Superior temporal gyrus (tissue), 1 donor: ENCODE measurements around the gene MRPL18.
"Not testable (repeated sequence)": the region's sequence is repeated elsewhere in the genome, so short reads cannot be mapped to it uniquely, and the experiment has no call there.

ENCODE experiments used
- DNase-seq: peaks from one replicate; pipeline ENCODE4 v3.0.0-alpha.2; 2016; ENCODE audit errors: extremely low spot score

The MRPL18 gene

DNA sequence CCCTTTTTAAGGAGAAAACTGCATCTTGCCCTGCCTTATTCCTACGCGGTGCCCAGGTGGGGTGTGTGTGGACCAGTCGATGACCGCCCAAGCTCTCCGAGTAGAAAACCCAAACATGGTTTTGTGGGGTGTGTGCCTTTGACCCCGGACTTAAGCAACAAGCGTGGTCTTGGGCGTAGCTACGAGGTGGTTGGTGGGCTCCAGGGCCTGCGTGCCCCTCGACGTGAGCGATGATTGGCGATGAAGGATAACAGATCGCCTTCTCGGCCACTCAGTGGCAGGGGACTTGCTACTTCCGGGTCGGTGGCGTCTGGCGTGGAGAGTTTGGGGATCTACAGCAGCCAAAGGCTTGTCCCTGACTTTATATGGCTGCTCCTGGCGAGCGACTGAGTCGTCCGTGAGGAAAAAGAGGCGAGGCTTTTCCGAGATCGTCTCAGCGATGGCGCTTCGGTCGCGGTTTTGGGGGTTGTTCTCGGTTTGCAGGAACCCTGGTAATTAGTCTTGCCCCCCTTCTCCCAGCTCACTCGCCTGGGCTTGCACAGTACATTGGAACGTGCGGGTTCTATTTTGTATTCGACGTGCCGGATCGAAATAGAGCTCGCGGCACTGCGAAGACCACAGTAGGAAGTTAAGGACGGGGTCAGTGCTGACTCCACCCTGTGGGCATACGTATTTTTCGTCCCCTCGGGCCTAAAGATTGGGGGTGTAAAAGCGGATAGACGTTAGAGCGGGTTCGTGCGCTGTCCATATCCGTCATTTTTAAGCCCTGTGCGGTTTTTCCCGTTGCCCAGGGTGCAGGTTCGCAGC lies at the start of gene MRPL18:
Gene MRPL18, plus strand, starts transcription at position 319 of the 807 bp plus-strand sequence. Its CDS starts 121 bp downstream, at position 440.
- peak; percentile 99 for DNase-seq

DNA sequence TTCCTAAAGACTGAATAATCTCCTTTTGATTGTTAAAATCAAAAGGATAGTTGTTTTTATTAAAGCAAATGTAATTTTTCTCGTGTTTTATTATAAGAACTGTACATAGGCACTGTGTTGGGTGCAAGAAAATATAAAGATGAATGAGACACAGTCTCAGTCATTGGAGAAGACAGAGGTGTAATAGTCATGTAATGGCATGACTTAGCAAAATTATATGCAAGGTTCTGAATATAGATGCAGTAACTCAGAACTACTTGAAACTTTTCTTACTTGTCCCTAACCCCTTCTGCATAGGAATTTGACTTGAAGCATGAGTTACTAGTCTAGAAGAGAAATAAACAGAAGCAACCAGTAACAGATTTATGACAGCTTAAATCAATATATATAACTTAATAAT lies 48.1 kb upstream of the MRPL18 start:
- no peak for DNase-seq

- no peak for DNase-seq
Observed at GRCh38 chr6:159745081-159745480, 45.2 kb upstream of the MRPL18 start.

DNA sequence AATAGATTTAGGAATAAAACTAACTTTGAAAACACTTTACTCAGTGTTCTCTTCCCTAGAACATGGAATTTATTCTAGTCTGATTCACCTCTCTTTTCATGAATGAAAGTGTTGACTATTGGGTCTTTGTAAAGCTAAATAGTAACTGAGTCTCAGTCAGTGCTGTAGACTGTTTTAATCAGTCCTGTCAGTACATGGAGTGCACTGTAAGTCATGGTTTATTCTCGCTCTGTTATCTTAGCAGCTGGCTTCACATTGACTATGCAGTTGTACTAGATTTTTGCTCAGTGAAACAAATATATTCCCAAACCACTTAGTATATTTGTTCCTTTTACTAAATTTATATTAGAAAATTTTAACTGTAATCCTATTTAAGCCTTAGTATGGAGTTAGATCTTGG lies 43.5 kb upstream of the MRPL18 start:
- DNase-seq: no peak

- not testable (repeated sequence) for DNase-seq
Observed at GRCh38 chr6:159748127-159748526, 42.1 kb upstream of the MRPL18 start.

- DNase-seq: no peak
Observed at GRCh38 chr6:159751448-159751847, 38.8 kb upstream of the MRPL18 start.

GRCh38 chr6:159753081-159753872 lies 37.0 kb upstream of the MRPL18 start:
- DNase-seq: no peak

DNA sequence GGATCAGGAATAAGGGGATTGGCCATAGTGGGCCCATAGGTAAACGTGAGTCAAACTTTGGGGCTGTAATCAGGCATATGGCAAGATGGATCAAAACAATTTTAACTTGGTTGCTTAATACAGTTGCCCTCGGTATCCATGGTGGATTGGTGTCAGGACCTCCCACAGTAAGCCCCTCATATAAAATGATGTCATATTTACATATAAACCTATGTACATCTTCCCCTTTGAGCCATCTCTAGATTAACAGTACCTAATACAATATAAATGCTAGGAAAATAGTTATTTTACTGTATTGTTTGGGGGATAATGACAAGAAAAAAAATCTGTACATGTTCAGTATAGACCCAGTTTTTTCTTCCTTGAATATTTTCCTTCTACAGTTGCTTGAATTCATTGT lies 35.9 kb upstream of the MRPL18 start:
- no peak for DNase-seq

GRCh38 chr6:159754959-159755914 lies 35.0 kb upstream of the MRPL18 start:
- peak; percentile 30 for DNase-seq

DNA sequence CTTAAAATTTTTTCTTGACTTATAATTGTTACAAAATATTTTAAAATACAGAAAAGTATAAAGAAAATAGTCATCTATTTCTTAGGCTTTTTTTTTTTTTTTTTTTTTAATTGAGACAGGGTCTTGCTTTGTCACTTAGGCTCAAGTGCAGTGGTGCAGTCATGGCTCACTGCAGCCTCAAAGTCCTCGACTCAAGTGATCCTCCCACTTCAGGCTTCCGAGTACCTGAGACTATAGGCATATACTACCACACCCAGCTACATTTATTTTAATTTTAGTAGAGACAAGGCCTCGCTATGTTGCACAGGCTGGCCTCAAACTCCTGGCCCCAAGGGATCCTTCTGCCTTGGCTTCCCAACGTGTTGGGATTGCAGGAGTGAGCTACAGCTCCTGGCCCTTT lies 33.8 kb upstream of the MRPL18 start:
- DNase-seq: no peak

DNA sequence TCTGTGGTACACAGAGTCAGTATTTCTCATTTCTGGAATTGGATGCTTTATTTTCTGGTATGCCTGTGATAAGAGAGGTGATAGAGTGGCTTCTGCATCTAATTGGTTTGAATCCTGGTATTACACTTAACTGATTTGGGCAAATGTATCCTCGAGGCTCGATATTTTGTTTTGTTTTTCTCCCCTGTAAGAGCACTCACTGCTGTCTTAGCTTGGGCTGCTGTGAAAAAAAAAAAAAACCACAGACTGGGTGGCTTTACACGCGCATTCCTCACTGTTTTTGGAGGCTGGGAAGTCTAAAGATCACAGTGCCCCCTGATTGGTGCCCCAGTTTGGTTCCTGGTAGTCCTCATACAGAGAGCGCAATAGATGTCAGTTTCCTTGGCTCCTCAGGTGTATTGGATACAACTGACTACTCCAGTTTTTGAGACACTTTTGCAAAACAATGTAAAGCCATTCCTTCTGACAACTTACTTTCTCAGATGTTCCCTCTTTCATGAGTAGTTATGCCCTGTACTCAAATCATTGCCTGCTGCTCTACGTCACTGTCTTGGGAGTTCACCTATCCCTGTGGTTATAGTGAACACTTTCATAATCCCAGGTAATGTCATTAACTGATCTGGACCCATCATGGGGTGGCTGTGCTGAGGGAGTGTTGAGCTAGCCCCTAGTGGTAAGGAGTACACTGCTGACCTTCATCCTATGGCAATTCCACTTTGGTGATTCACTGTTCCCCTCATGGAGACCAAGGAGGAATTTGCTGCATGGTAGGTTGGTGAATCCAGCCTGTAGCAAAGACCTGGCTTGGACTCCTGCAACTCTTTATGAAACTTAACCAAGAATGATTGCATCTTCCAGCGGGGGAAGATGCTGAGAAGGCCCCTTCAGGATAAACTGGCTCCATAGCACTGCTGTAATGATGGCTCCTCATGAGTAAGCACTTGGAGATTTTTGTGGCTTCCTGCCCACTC lies 32.0 kb upstream of the MRPL18 start:
- DNase-seq: no peak

DNA sequence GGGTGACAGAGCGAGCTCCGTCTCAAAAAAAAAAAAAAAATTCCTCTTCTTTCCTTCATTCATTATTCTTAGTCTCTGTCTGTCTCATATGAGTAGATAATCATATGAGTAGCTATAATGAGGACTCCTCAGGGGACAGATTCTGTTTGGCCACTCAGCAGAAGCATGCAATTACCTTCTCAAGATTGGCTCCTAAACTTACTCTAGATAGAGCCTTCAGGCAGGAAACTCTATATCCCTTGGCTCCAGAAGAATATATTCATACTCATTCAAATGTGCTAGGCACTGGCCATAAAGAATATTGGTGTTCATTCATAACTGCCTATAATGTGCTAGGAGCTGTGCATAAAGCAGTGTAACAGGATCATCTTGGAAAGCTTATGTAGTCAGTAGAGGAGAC lies 30.6 kb upstream of the MRPL18 start:
- DNase-seq: no peak

DNA sequence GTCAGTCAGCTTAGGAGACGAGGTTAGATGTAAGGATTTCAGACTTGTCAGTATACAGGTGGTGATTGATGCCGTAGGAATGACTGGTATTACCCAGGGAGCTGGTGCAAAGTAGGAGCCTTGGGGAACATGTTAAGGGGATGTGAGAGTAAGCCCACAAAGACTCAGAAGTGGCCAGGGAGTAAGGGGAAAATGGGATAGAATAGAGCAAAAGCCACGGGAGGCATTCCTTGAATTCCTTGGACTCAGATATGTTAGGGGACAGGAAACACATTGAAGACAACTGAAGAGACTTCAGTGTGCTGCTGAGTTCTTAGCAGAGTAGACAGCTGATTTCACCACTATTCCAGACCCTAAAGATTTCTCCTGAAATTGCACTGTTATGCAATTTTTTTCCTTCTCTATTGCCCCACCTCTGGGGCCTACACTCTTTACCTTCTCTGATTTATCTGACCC lies 29.6 kb upstream of the MRPL18 start:
- DNase-seq: no peak

GRCh38 chr6:159761129-159761872 lies 29.0 kb upstream of the MRPL18 start:
- DNase-seq: no peak

DNA sequence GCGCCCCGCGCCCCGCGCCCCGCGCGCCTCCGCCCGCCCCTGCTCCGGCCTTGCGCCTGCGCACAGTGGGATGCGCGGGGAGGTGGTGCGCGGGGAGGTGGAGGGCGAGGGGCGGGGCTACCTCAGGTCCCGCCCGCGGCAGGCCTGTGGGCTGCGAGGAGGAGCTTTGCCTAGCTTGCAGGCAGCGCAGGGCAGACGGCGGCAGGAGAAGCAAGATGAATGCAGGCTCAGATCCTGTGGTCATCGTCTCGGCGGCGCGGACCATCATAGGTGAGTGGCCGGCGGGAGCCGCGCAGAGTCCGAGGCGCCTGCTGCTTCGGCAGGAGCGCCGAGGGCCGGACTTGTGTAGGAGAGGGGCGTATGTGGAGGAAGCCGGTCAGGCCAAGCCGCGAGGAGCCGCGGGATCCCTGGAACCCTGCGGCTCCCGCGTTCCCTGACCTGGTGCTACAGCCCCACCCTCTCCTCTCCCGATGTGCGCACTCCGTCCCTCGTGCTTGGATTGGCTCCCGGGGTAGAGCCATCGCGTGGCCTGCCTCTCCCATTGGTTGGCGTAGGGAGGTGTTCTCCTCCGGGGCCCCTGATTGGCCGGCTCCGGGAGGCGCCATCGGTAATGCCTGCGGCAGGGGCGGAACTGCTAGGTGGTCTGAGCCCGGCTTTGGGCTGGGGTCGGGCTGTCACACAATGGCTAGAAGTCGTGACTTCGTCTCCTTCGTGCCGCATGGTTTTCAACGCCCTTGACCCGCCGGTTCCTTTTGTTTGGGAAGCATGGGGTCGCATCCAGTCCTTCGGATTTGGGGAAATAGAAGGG lies 28.2 kb upstream of the MRPL18 start, which contains the start of gene ACAT2:
Gene ACAT2, plus strand, starts transcription at position 173 of the 808 bp plus-strand sequence. Its CDS starts 43 bp downstream, at position 216.
- peak; percentile 99 for DNase-seq

GRCh38 chr6:159762681-159763293 lies 27.5 kb upstream of the MRPL18 start:
- no peak for DNase-seq

DNA sequence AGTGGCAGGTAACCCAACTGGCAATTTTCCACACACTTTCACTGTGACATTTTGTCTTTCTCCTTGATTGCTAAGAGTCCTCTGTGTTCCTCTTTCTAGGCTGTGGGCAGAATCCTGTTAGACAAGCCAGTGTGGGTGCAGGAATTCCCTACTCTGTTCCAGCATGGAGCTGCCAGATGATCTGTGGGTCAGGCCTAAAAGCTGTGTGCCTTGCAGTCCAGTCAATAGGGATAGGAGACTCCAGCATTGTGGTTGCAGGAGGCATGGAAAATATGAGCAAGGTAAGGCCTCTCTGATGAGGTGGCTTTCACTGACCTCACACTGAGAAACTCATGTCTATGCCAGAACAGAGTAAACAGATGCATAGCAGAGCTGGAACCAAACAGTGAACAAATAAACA lies 23.4 kb upstream of the MRPL18 start:
- DNase-seq: no peak

GRCh38 chr6:159769470-159769869 lies 20.8 kb upstream of the MRPL18 start:
- DNase-seq: no peak
